Sigmoid colon (tissue), 7 donors: Measurements from ENCODE around the gene TNFRSF14. TPM values are rescaled to one million over a fixed set of nuclear protein-coding genes. Genes with fewer than 3 reads are reported as not detected.

Experiments
- DNase-seq: peaks from one replicate; pipeline ENCODE4 v3.0.0-alpha.2; 2019
- H3K27ac ChIP-seq, 4 donors: fragments of 200-600 bp; sonication (generic); one replicate each; pipeline ENCODE4 v1.5.1; 2016 to 2019; ENCODE audit warnings: mild to moderate bottlenecking in 1 of 4
- H3K27me3 ChIP-seq, 3 donors: fragments of 200-600 bp; sonication (generic); one replicate each; pipeline ENCODE4 v1.5.1; 2019; ENCODE audit warnings: mild to moderate bottlenecking in 1 of 3
- H3K36me3 ChIP-seq, 4 donors: fragments of 200-600 bp; sonication (generic); one replicate each; pipeline ENCODE4 v1.5.1; 2016 to 2019
- H3K4me1 ChIP-seq, 4 donors: fragments of 200-600 bp; sonication (generic); one replicate each; pipeline ENCODE4 v1.5.1; 2017 to 2019
- H3K4me3 ChIP-seq, 4 donors: fragments of 200-600 bp; sonication (generic); one replicate each; pipeline ENCODE4 v1.5.1; 2017 to 2019; ENCODE audit warnings: mild to moderate bottlenecking in 2 of 4, moderate library complexity in 1 of 4
- H3K9me3 ChIP-seq, 4 donors: fragments of 200-600 bp in 3 of 4; sonication (generic) in 3 of 4; one replicate each; pipeline versions ENCODE4 v1.5.1 to v1.6.1; 2013 to 2019
- EP300 ChIP-seq, 4 donors: sonication (generic); formaldehyde crosslinking; IDR thresholded peaks; one replicate each; pipeline ENCODE4 v1.6.1; 2017; ENCODE audit warnings: antibody characterized with exemption in 4 of 4
- POLR2A ChIP-seq, 2 donors: fragments of 450-650 bp; IDR thresholded peaks; one replicate each; pipeline ENCODE4 v1.6.1; 2016; ENCODE audit warnings: antibody characterized with exemption in 2 of 2, mild to moderate bottlenecking in 2 of 2, moderate library complexity in 2 of 2
- POLR2AphosphoS5 ChIP-seq, 4 donors: sonication (generic); formaldehyde crosslinking; IDR thresholded peaks; one replicate each; pipeline ENCODE4 v1.6.1; 2017; ENCODE audit warnings: antibody characterized with exemption in 4 of 4
- WGBS, 2 donors: extraction: QIAGEN DNeasy Blood & Tissue Kit; methylation state at CpG; one replicate each; pipeline ENCODE4 v1.1.7; 2013; 5-methylcytosine and 5-hydroxymethylcytosine counted together
- intact Hi-C: fragments of 100-400 bp; cut with DNase I; formaldehyde crosslinking; loops from one replicate; pipeline ENCODE4 v1.15.1; 2023
- polyA plus RNA-seq, 3 donors: library from polyadenylated mRNA; stranded (reverse); fragments of 200-250 nt; gene quantifications; one replicate each; pipeline ENCODE4 v1.2.3, GENCODE V29; 2013
- total RNA-seq, 4 donors: library from RNA; depleted of rRNA; stranded (reverse); fragments of >200 nt; gene quantifications; one replicate each; pipeline ENCODE4 v1.1.0, GENCODE V29; 2016
- TF ChIP-seq, protein P1 (sequence below), 4 experiments: fragments of 450-650 bp in 3 of 4; fragments of 200-600 bp in 1 of 4; IDR thresholded peaks; one replicate each; pipeline ENCODE4 v1.5.1; 2016 to 2019; ENCODE audit warnings: antibody characterized with exemption in 4 of 4, mild to moderate bottlenecking in 3 of 4, moderate library complexity in 2 of 4
- donor health status: healthy with polysubstance abuse.
- donor health status: Bipolar disorder and iron deficiency.
- donor health status: healthy.

Gene TNFRSF14
- total and polyA plus RNA-seq, 7 donors: 37.5 to 185 (median 64.5) TPM

DNA sequence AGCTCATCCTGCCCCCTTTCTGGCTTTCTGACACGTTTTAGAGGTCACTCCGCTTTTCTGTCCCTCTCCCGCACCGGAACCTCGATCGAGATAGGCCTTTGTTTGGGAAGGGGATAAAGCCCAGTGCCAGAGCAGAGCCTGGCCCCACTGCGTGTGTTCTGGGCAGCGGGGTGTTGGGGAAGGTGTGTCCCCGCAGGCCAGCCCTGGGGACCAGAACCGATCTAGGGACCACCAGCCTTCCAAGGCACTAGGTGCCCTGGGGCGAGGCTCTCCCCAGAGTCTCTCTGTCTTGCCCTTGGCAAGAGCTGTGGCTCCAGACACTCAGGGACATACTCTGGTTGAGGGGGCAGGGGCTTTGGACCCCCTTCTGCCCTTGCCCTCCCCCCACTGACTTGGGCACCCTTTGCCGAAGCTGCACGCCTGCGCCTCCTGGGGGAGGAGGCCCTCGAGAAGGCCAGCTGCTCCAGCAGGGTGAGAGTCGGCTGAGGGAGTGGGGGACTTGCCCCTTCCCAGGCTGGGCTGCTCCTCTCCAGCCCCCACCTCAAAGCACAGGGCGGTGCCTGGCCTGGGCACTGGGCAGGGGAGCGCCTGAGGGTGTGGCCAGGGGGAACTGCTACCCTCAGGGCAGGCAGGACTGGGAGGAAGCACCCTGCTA, 46.8 kb downstream of the TNFRSF14 start:
- no peak for TF ChIP-seq POLR2A (IDR thresholded peaks at IDR 0.05)
- TF ChIP-seq, protein P1, sequence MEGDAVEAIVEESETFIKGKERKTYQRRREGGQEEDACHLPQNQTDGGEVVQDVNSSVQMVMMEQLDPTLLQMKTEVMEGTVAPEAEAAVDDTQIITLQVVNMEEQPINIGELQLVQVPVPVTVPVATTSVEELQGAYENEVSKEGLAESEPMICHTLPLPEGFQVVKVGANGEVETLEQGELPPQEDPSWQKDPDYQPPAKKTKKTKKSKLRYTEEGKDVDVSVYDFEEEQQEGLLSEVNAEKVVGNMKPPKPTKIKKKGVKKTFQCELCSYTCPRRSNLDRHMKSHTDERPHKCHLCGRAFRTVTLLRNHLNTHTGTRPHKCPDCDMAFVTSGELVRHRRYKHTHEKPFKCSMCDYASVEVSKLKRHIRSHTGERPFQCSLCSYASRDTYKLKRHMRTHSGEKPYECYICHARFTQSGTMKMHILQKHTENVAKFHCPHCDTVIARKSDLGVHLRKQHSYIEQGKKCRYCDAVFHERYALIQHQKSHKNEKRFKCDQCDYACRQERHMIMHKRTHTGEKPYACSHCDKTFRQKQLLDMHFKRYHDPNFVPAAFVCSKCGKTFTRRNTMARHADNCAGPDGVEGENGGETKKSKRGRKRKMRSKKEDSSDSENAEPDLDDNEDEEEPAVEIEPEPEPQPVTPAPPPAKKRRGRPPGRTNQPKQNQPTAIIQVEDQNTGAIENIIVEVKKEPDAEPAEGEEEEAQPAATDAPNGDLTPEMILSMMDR (IDR thresholded peaks at IDR 0.05): no peak
- no peak for TF ChIP-seq EP300 (IDR thresholded peaks at IDR 0.05)
- TF ChIP-seq POLR2AphosphoS5 (IDR thresholded peaks at IDR 0.05): no peak
- Histone ChIP-seq H3K27ac (no peak overlapping the region), H3K4me3 (no peak overlapping the region), H3K27me3 (peaks cover 0 to 46% (median 11%) of the 10 kb centered on the region in 3 donors), H3K9me3 (peaks cover 0 to 9% (median 2%) of the 10 kb centered on the region in 4 donors), H3K36me3 (no peaks in the 10 kb centered on the region), H3K4me1 (peaks cover 0 to 5% (median 0%) of the 10 kb centered on the region in 4 donors)
- 83 to 84% methylated on average over 18 of the region's 18 CpGs for WGBS, 2 donors
- intact Hi-C loops: no loop called here
- no peak for DNase-seq

DNA sequence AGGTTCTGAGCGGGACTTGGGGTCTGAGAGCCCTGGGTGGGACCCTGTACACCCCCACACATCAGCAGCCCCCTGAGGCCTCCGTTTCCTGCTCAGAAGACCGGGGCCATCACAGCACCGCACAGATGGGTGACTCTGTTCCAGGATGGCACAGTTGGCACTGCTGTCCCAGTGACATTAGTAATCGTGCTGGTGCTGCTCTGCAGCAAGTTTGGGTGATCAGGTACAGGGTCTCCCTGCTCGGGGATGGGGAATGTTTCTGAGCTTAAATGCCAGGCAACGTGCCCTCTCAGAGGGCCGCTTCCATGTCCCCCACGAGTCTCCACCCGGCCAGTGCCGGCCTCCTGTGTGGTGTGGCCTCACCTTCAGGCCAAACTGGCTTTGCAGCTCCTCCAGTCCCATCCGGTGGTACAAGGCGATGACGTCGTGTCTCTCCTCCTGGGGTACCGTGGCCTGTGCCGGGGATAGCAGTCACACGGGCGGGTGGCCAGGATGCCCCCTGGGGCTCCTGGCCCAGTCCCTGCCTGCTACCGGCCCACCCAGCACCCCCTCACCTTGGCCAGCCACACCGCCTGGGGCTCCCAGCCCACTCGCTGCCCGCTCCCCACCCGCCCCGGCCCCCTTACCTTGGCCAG, 47.5 kb downstream of the TNFRSF14 start:
- 81 to 88% methylated on average over 25 of the region's 25 CpGs for WGBS, 2 donors
- DNase-seq: no peak
- TF ChIP-seq EP300 (IDR thresholded peaks at IDR 0.05) (no peak), POLR2A (IDR thresholded peaks at IDR 0.05) (no peak), POLR2AphosphoS5 (IDR thresholded peaks at IDR 0.05) (no peak)
- TF ChIP-seq, protein P1 (IDR thresholded peaks at IDR 0.05): no peak
- peaks cover 0 to 8% (median 1%) of the 10 kb centered on the region in 4 donors for H3K9me3 ChIP-seq
- peaks cover 0 to 46% (median 11%) of the 10 kb centered on the region in 3 donors for H3K27me3 ChIP-seq
- no peak overlapping the region for H3K27ac ChIP-seq
- H3K36me3 ChIP-seq: no peaks in the 10 kb centered on the region
- peaks cover 0 to 5% (median 0%) of the 10 kb centered on the region in 4 donors for H3K4me1 ChIP-seq
- no peak overlapping the region for H3K4me3 ChIP-seq
- intact Hi-C loops: no loop called here

GRCh38 chr1:2604156-2604843, 48.1 kb downstream of the TNFRSF14 start:
- H3K9me3 ChIP-seq: peaks cover 0 to 7% (median 0%) of the 10 kb centered on the region in 4 donors
- no peak overlapping the region for H3K27ac ChIP-seq
- WGBS, 2 donors: 89% methylated on average over 19 of the region's 19 CpGs
- no peak overlapping the region for H3K4me3 ChIP-seq
- H3K4me1 ChIP-seq: peaks cover 0 to 5% (median 0%) of the 10 kb centered on the region in 4 donors
- intact Hi-C loops: no loop called here
- TF ChIP-seq POLR2AphosphoS5 (IDR thresholded peaks at IDR 0.05) (no peak), EP300 (IDR thresholded peaks at IDR 0.05) (no peak), POLR2A (IDR thresholded peaks at IDR 0.05) (no peak)
- TF ChIP-seq, protein P1 (IDR thresholded peaks at IDR 0.05): no peak
- H3K36me3 ChIP-seq: no peaks in the 10 kb centered on the region
- peaks cover 0 to 46% (median 11%) of the 10 kb centered on the region in 3 donors for H3K27me3 ChIP-seq
- no peak for DNase-seq

DNA sequence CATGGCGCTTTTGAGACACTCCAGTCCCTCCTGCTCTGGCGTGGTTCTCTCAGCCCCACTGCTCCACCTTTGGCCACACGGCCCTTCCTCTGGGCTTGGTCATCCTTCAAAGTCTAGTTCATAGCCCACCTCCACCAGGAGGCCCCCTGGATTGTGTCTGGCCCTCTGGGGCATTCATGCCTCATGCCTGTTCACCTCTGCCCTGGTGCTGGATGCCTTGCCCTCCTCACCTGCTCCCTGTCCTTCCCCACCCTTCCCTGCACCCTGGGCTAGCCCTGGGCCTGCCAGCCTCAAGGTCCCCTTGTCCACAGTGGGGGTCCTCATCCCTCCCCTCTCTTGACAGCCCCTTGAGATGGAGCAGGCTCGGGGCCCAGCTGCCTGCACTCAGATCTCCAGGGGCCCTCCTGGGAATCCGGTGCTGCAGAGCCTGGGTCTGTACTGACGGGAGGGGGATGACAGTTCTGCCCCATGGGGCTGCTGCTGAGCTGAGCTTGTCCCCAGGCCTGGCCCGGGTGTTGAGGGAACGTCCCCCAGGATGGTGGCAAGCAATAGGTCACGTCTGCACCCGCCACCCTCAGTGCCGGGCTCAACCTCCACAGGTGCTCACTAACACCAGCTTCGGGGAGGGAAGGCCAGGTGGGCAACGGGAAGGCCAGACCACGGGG, 48.8 kb downstream of the TNFRSF14 start:
- H3K4me3 ChIP-seq: no peak overlapping the region
- TF ChIP-seq, protein P1 (IDR thresholded peaks at IDR 0.05): no peak
- TF ChIP-seq POLR2AphosphoS5 (IDR thresholded peaks at IDR 0.05) (no peak), POLR2A (IDR thresholded peaks at IDR 0.05) (no peak), EP300 (IDR thresholded peaks at IDR 0.05) (no peak)
- H3K27me3 ChIP-seq: peaks cover 0 to 49% (median 11%) of the 10 kb centered on the region in 3 donors
- H3K36me3 ChIP-seq: no peaks in the 10 kb centered on the region
- intact Hi-C loops: no loop called here
- no peak overlapping the region for H3K27ac ChIP-seq
- no peak for DNase-seq
- H3K9me3 ChIP-seq: peaks cover 0 to 7% (median 0%) of the 10 kb centered on the region in 4 donors
- 80 to 85% methylated on average over 14 of the region's 14 CpGs for WGBS, 2 donors
- H3K4me1 ChIP-seq: peaks cover 0 to 5% (median 0%) of the 10 kb centered on the region in 4 donors
